ENCODE measurements around the gene ATIC.
"Not testable (repeated sequence)": the region's sequence is repeated elsewhere in the genome, so short reads cannot be mapped to it uniquely, and the experiment has no call there.

GRCh38 chr2:215311259-215311624 lies 617 bp upstream of the ATIC start:
- TF ChIP-seq, protein P1, sequence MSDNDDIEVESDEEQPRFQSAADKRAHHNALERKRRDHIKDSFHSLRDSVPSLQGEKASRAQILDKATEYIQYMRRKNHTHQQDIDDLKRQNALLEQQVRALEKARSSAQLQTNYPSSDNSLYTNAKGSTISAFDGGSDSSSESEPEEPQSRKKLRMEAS (IDR thresholded peaks at IDR 0.05): not testable (repeated sequence)
- TF ChIP-seq EP300 (IDR thresholded peaks at IDR 0.05): not testable (repeated sequence)

All from A549 (cell line).